Measurements from ENCODE around the gene ZNF649.

- TF ChIP-seq CTCF (IDR thresholded peaks at IDR 0.05) (no peak), POLR2A (IDR thresholded peaks at IDR 0.05) (no peak)
Observed at GRCh38 chr19:51944798-51945552, 40.2 kb upstream of the ZNF649 start.
